ENCODE results near the gene TPCN2.

The TPCN2 gene

DNA sequence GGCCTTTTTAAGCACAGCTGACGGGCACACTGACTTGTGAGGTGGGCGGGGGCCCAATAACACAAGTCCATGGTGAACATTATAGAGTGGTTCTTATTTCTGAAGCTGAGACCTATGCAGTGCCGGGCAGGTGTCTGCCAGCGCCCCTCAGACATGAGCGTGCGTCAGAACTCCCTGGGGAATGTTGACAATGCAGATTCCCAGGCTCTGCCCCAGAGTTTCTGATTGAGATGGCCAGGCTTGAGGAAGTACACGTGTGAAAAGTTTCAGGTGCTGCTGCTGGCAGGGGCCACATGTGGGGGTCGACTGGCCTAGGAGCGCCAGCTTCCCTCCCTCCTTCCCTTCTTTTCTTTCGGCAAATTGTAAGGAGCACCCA, 46.2 kb downstream of the TPCN2 start:
- no peak for DNase-seq (ENCODE audit: low spot score)

DNA sequence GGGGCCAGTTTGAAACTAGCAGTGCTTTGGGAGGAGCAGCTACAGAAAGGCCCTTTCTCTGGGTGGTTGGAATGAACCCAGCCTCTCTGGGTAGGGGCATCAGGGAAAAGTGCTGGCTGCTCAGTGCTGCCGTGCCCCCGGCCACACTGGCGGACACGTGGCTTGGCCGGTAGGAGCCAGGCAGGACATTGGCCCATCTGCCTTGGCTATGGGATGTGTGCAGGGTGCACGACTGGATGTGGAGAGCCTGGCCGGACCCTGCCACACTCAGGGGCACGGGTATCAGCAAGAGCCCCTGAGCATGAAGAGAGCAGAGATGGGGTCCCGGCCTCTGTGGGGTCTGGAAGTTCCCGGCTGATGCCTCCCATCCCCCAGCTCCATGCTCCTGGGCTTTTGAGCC, 46.6 kb downstream of the TPCN2 start:
- no peak for DNase-seq (ENCODE audit: low spot score)

DNA sequence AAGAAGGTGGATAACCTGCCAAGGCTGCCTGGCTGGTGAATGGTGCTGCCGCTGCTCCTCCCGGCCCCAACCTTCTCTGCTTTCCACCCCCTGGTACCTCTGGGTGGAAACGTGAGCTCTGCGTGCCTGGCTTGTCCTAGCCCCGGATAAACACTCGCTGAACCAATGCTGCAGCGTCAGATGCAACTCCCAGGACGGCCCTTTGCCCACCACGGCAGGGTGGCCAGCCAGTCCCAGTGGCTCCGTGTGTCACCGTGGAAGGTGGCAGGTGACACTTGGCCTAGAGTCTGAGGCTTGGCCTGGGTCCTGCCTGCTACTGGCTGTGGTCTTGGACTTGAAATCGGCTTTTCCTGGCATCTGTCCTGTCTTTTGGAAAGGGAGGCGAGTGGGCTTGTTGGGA, 47.7 kb downstream of the TPCN2 start:
- no peak for DNase-seq (ENCODE audit: low spot score)

DNA sequence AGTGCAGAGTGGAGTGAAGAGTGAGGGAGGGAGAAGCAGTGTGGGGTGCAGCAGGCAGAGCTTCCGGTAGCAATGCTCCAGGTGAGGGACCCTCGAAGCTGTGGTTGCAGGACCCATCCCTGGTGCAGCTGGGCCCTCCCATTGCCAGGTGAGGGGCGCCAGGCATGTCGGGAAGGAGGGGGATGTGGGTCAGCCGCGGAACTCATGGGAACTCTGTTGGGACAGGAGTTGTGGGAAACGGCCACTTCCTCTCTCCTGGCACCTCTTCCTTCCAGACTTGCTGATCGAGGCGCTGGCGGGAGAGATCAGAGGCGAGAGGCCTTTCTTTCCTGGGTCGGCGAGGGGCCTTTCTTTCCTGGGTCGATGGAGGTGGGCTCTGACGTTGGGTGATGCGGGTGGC, 48.5 kb downstream of the TPCN2 start:
- no peak for DNase-seq (ENCODE audit: low spot score)

DNA sequence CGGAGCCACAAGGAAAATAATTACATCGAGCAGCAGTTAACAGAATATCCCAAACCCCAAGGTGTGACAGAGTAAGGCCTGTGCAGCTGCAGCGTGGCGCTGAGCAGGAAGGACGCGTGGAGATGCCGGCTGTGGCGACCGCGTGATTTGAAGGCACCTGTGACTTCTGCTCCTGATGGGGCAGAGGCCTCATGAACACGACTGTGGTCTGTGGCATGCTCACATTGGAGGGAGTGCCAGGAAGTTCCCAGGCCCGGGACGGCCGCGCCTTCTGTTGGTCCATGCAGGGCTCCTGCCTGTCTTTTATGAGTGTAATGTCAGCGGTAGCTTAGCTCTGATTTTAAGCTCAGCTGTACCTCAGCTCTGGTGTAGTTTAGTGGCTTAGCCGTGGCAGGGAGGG, 50.4 kb downstream of the TPCN2 start:
- DNase-seq (ENCODE audit: low spot score), result no peak

DNA sequence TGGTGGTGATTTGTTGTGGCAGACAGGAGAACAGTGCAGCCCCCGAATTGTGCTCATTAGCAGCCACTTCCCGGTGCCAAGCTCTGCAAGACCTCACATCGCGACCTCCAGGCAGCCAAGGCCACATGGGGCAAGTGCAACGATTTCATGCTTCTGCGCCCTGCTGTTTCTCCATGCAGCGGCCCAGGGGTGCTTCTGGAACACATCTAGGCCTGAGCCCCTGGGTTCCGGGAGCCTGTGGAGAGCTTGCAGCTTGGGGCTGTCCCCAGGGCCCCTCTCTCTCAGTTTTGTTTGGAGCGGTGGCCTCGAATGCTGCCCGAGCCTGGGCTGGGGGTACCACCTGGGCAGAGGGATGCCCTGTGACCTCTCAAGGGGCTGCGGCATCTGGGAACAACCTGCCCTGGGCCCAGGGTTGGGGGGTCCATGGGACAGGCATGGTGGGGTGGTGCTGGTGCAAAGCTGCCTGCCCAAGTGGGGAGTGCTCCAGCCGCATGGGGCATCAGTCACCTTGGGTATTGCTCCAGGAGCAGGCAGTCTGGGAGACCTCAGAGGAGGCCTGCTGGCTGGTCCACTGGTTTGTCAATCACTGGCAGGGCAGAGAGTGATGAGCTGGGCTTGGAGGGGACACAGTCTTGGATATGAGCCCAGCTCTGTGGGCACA, 51.9 kb downstream of the TPCN2 start:
- DNase-seq (ENCODE audit: low spot score), result no peak

DNA sequence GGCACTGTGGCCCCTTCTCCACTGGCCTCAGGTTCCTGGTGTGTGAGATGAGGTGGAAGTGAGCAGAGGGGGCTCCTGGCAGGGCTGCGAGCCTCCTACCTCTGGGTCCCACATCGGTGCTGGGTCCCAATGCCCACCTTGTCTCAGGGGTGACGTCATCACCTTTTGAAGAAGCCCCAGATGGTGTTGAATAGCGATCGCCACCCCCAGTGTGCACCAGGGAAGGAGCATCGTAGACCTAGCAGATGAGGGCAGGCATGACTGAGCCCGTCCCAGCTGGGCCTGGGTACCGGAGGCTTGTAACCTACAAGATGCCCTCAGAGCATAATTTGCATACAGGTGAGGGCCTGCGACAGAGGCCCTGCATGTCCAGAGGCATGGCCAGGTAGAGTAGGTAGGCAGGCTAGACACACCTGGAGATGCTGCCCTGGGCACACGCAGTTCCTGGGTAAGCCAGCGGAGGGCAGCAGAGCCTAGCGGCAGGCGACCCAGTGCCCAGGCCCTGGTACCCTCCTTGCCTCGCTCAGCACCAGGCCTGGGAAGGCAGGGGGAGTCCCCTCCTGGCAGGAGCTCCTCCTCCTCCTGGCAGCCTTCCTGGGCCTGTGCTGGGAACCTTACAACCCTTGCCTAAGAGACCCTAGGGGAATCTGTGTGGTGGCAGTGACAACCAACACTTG, 52.5 kb downstream of the TPCN2 start:
- DNase-seq (ENCODE audit: low spot score), result peak; percentile 61

DNA sequence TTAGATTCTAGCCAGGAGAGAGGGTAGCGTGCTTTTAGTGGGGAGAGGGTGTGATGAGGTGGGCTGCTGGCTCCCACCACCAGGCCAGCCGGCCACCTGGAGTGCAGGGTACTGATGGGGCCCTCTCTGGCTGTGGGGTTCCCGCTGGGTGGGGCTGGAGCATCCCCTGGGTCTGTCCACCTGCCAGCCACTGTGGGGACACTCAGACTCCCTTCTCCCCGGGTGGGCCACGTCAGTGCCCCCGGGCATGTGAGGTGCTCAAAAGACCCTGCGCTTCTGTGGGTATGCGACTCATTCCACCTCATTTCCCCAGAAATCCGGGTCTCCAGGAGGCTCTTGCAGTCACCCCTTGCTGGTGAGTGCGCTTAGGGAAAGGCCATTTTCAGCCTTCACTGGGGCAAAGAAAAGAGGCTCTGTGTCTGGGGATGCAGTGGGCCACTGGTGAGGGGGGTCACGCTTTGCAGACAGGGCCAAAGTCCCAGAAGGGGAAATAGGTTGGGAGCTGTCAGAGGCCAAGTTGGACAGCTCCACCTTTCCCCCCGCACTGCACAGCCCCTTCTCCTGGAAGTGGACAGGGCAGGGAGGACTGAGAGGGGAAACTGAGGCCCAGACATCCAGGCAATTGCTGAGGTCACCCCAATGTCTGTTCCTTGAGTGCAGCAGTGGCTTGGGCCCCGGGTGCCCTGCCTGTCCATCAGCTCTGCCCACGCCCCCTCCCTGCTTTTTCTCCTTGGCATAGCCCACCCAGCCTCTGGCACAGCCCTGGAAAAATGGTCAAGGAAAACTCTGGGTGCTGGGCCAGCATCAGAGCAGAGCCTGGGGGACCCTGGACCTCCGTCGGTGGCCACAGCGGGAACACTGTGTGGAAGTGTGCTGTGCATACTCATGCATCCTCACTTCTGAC, 53.3 kb downstream of the TPCN2 start:
- no peak for DNase-seq (ENCODE audit: low spot score)

DNA sequence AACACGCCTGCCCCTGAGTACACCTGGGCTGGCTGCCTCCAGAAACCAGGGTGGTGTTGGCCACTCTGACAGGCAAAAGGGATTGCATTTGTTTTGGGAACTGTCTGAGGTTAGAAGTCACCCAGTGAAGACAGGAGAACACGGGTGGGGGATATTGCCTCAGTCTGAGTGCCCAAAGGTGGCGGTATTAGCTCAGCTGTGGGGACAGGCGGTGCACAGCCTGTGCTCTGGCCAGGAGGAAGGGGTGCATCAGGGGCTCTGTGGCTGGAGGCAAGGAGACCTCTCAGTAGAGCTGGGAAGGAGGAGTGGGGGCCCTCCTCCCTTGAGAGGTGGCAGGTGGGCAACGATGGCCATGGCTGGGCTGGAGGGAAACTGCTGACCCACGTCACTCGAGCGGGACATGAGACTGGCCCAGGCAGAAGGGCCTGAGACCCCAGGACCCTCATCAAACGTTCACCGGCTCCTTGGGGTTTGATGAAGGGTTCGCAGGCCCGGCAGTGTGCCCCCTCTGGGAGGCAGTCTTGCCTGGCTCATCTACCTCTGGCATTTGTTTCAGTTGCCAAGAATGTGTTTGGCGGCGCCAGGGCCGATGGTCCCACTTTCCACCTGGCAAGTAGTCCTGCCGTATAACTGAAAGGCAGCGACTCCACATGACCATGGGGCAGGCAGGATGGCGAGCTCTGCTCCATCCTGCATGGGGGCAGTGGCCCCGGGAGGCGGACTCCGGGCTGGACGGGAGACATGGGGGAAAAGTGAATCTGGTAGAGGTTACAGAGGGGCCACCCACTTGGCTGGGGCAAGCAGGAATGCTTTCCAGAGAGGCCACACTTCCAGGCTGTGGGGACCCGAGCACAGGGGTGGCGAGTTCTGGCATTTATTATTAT, 54.2 kb downstream of the TPCN2 start:
- no peak for DNase-seq (ENCODE audit: low spot score)

DNA sequence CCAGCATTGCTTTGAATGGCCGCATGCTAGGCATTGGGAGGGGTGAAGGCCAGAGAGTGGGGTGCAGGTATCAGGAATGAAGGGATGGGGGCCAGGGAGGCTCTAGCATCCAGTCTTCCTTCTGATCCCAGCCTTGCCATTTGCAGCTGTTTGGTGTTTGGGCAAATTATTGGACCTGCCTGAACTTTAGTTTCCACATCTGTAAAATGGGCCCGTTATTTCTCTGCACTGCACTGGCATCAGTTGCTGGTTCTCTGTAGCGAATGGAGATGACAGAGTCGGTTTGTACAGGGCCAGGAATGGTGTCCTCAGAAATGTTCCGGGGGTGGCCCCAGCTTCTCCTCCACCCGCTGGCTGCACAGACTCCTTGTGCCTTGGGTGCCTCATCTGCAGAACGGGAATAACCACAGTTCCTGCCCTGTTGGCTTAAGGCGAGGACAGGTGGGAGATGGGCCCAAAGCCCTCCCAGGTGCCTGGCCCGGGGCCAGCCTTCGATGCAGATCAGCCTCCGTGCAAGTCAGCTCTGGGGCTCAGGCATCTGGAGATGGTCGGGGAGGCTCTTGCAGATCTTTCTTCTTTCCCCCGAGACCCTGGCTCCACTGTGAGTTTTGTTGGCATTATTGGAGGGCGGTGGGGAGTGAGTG, 55.6 kb downstream of the TPCN2 start:
- no peak for DNase-seq (ENCODE audit: low spot score)

DNA sequence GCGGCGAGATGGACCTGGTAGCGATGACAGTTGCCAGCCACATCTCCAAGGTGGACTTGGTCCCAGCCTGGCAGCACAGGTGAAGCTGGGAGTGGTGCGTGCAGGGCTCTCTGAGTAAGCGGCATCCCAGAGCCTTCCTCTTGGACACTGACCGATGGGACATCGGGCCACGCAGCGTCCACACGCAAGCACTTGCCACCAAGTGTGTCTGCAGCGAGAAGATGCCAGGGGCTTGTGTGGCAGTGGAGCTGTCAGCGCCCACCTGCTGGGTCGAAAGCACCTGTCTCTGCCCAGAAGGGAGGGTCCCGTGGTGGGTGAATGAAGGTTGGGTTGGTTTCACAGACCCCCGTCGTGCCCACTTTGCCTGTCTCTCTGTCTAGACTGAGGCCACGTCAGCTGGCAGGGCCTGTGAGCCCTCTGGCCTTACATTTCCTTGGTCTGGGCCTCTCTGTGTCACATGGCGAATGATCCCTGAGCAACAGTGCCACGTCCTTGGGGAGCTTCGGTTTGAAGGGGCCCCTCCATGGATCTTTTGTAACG, 56.2 kb downstream of the TPCN2 start:
- DNase-seq (ENCODE audit: low spot score), result no peak

DNA sequence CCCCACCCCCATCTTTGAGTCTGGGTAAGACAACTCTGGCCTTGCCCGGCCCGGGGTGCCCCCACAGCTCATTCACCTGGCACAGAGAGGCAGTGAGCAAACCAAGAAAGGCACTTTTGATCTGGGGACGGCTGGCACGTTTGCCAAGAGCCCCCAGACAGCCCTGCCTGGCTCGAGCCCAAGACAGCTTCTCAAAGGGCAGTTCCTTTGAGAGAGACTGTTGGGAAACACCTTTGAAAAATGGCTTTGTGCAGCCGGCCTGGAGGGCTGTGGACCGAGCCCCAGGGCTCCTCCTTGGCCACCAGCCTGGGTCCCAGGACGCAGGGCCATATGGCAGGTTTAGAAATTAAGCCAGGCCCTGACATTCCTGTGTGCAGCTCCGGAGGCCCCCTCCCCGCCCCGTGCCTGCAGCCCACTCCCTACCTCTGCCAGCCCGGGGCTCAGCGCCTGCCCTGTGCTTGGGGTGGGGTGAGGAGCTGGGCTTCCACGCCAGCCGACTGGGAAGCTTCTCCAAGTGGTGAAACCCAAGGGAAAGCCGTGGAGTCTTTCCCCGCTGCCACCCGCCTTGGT, 56.8 kb downstream of the TPCN2 start:
- no peak for DNase-seq (ENCODE audit: low spot score)

DNA sequence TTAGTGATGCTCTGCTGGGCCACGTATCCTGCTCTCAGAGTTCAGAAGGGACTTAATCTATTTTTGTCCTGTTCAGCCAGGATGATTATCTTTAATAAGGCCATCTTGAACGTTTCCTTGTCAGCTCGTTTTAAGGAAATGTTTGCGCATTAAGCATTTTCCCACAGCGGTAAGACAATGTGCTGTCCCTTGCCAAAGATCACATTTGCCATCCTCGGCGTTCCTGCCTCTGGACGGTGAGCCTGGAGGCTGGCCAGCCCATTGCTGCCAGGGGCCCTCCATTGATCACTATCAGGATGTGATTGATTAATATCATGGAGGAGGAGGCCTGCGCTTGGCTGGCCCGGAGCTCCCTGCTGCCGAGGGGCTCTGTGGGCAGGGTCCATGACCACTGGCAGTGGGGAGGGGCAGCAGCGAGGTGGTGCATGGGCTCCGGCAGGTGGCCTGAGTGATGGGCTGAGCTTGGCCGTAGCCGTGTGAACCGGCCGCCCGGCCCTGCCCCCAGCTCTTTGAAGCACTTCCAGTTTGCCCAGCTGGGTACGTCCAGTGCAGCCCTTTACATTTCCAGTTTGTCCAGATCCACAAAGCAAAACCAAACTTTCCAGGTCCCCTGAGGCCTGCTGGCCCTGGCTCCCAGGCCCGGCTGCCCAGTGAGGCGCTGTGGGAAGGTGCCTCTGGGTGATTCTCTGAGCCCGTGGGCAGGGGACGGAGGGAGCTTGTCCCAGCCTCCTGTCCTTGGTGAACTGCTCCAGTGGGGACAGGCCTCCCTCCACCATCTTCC, 57.5 kb downstream of the TPCN2 start:
- no peak for DNase-seq (ENCODE audit: low spot score)

DNA sequence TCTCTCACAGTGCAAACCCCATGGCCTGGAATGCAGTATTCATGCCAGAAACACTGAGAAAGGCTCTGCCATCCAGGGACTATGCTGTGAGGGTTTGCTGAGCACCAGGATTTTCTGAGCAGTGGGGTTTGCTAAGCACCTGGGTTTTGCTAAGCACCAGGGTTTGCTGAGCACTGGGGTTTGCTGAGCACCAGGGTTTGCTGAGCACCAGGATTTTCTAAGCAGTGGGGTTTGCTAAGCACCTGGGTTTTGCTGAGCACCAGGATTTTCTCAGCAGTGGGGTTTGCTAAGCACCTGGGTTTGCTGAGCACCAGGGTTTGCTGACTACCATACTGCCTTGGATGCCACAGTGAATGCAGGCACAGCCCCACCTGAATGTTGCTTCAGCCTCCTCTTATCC, 58.7 kb downstream of the TPCN2 start:
- no peak for DNase-seq (ENCODE audit: low spot score)

DNA sequence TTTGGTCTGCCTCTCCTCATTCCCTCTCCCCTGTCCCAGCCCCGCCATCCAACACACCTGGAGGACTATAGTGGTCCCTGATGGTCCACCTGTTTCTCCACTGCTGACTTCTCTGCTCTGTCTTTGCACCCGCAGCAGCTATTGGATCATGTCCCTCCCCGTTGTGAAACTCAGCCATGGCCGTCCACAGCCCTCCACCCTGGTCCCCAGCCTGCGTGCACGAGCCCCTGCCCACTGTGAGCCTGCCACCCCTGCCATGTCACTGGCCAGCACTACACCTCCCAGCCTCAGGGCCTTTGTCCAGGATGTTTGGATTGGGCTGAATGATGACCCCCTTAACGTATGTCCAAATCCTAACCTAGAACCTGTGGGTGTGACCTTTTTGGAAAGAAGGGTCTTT, 59.3 kb downstream of the TPCN2 start:
- DNase-seq (ENCODE audit: low spot score), result no peak

DNA sequence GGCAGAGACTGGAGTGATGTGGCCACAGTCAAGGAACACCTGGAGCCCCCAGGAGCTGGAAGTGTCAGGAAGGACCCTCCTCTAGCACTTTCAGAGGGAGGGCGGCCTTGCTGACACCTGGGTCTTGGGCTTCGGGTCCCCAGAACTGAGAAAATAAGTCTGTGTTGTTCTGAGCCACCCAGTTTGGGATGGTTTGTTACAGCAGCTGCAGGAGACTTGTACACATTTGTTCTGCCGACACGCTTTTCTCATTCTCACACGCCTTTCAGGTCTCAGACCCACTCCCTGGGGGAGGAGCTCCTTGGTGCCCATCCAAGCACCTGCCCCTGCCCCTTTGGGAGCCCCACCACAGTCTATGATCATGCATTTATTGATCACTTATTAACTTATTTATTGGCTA, 59.8 kb downstream of the TPCN2 start:
- no peak for DNase-seq (ENCODE audit: low spot score)

DNA sequence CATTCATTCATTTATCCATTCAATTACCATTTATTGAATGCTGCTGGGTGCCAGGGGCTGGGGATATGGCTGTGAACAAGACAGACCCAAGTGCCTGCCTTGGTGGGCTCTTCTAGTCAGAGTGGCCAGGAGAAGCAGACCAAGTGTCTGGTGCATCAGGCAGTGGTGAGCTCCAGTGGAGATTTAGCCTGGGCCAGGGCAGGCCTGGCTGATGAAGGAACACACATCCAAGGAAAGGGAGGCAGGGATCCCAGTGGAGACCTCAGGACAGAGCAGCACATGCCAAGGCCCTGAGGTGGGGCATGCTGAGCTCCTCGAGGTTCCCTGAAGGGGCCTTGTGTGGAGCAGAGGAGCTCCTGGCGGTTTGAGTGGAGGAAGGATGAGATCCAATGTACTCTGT, 60.4 kb downstream of the TPCN2 start:
- DNase-seq (ENCODE audit: low spot score), result no peak

DNA sequence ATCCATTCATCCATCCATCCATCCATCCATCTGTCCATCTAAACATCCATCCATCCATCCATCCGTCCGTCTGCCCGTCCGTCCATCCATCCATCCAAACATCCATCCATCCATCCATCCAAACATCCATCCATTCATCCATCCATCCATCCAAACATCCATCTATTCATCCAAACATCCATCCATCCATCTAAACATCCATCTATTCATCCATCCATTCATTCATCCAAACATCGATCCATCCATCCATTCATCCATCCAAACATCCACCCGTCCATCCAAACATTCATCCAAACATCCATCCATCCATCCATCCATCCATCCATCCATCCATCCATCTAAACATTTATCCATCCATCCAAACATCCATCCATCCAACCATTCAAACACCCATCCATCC, 61.7 kb downstream of the TPCN2 start:
- no peak for DNase-seq (ENCODE audit: low spot score)

DNA sequence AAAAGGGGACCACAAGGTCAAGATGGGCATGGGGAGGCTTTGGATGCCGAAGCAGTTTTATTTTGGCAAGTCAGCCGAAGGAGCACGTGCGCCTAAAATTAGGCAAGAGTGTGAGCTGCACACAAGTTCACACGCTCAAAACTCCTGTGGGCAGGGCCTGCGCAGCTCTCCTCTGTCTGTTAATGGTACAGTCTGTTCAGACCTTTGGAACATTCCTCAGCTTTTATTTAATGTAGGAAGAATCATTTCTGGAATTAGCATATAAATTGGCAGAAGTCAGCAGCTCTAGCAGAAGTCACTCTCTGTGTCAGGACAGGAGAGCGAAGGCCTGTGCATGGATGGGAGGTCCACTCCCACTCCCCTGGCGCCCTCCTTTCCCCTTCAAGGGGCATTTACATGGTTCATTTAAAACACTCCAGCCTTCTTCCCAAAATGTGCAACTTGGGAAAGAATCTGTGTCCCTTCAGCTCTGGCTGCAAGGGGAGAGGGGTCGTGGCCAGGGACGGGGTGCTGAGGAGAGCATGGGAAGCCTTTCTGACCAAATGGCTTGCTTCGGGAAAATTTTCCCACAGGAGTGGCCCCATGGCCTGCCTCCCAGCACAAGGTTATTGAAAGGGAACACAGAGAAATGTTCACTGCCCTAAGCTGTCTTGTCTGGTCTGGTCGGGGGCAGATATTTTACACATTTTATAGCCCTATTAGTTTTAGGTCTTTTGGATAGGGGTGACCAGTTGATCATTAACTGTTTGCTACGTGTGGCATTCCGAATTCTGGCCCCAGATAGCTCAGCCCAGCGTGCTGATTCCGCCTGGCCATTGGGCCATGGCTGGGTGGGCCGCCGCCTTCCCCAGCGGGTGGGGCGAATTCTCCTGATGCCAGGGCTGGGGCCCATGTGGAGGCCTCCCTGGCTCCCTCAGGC, 63.2 kb downstream of the TPCN2 start:
- peak; percentile 50 for DNase-seq (ENCODE audit: low spot score)
